Stimulated activated CD4-positive, alpha-beta T cell treated with anti-CD3 and anti-CD28 coated beads, Interleukin-2, amount 100 ng/mL, for 4 hours (primary cell): ENCODE measurements around the gene PNMA1.

ENCODE experiments used
- DNase-seq: peaks from one replicate; pipeline ENCODE4 v3.0.0-alpha.2; 2020; ENCODE audit warnings: low read depth

PNMA1 gene, protein sequence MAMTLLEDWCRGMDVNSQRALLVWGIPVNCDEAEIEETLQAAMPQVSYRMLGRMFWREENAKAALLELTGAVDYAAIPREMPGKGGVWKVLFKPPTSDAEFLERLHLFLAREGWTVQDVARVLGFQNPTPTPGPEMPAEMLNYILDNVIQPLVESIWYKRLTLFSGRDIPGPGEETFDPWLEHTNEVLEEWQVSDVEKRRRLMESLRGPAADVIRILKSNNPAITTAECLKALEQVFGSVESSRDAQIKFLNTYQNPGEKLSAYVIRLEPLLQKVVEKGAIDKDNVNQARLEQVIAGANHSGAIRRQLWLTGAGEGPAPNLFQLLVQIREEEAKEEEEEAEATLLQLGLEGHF

DNA sequence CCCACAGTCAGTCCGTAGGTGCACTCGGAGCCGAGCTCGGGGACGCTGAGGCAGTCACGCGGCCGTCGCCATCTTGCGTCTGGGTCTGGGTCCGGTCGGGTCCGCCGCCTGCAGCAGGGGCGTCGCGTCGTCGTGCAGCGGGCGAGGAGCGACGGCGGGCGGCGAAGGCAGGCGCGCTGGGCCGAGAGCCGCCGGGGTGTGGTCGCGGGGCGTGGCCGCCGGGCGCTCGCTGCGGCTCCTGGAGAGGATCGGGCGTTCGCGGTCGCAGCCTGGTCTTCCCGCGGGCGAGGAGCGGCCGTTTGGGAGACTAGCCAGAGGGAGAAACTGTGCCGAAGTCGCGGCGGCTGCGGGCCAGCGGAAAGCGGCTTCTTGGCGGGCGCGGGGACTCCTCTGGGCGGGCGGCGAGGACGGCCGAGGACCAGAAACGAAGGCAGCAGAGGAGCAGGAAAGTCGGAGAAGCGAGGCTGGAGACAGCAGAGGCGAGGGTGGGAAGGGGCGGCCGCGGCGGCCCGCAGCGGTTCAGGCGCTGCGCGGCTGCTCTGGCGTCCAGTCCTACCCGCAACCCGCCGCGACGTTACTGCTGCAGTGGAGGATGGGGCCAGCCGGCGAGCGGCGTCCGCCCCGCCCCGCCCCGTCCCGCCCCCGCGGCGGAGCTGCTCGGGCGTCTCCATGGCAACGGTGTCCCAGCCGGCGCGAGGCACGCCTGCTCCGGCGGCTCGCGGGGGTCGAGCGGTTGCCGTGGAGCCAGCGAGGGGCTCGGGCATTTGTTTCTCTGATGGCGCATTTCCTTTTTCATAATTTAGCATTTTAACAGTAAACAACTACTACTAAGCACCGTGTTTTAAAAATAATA, at the start of gene PNMA1:
Gene PNMA1, minus strand, starts transcription at position 582 of the 853 bp plus-strand sequence. CDS start 745 bp downstream, outside the sequence.
- peak; percentile 80 for DNase-seq

DNA sequence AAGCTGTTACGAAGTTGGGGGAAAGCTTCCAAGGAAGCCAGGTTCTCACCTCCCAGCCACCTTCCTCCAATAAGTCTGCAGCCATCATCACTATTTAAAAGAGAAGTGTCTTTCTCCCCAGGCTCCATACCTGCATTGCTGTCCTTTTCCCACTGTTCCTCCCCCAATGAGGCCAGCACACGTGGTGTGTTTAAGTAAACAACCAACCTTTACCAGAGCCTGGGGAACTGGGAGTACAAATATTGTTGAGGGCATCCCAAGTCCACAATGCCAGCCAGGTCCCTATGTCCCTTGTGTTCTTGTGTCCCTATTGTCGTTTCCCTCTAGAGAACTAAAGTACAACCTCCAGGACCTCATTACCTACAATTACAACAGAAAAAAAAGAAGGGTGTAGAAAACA, 49.2 kb upstream of the PNMA1 start:
- DNase-seq: no peak

DNA sequence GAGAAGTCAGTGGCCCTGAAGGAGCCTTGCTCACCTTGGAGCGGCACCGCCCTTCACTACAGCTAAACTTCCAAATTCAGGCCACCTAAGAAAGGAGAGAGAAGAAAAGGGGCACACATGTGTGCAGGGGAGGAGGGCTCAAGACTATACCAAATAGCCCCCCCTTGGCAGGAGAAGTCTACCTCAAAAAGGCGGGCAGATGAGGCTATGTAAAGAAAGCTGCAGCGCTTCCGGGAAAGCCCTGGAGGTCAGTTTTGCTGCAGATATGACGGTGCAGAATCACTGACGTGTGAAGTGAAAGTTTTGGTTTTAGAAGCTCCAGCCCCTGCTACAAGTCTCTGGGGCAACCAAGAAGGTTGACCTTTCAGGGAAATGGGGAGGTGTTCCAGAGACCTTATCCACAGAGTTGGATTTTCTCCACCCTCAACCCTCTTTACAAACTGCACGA, 48.2 kb upstream of the PNMA1 start:
- DNase-seq: no peak

DNA sequence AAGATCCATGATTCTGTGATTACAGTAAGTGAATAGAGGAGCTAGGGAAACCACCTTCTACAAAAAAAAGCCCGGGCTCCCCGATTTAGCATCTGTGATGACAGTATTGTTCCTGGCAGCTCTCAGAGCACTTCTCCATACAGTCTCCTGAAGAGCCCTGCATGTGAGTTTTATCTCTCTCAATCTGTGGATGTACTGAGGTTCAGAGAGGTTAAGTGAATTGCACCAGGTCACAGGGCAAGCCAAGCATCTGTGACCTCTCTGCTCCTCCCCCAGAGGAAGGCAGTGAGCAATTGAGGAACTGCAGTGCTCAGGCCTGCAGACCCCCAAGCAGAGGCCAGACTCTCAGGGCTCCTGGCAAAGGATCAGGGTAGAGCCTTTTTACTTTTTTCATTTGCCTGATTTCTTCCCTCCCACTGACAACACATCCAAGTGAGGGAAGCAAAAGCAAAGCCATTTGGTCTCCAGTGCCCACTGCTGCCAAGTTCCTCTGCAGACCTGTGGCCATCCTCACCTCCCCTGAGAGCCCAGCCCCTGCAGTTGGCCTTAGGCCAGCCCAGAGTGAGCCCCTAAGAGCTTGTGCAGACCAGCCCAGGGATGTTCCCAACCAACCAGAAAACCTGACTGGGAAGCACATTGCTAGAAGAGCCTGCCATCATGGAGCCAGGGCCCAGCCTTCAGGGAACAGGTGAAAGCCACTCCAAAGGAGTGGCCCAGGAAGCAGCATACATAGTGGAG, 47.6 kb upstream of the PNMA1 start:
- no peak for DNase-seq

DNA sequence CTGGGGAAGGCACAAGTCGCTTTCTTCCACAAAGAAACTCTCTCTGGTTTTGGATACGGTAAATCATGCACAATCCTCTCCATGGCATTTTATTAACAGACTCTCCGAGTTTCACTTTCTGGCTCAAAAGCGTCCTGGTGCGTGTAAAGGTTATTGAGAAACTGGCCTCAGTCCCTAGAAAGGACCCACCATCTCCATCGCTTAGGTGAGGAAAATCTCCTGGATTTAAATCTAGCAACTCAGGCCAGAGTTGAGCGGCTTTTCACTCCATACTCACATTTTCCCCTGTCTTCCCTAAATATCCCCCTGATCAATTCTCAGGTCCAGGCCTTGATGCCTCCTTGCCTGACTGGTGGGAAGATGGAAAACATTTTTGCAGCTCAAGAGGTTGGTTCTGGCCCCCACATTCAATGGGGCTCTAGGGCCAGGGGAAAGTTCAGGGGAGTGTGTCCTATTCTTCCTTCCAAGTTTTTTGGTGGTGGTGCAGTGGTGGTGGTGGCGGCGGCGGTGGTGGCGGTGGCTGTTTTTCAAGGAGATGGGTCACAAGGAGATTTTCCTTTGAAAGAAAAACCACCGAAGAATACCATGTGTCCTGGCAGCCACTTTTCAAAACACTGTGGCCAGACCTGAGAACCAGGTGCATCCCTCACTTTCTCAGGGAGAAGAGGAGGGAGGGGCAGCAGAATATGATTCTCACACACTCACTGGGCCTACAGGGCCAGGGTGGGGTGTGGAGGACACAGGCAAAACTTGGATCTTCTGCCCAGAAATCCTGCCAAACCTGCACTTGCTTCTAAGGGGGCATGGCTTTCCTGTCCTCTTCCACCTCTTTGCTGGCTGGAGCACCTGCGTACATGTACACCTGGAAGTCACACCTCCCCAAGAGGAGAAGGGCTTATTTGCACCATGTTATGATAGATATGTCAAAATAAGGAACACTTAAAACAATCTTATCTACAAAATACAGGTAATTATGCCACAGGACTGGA, 46.7 kb upstream of the PNMA1 start:
- DNase-seq: no peak

DNA sequence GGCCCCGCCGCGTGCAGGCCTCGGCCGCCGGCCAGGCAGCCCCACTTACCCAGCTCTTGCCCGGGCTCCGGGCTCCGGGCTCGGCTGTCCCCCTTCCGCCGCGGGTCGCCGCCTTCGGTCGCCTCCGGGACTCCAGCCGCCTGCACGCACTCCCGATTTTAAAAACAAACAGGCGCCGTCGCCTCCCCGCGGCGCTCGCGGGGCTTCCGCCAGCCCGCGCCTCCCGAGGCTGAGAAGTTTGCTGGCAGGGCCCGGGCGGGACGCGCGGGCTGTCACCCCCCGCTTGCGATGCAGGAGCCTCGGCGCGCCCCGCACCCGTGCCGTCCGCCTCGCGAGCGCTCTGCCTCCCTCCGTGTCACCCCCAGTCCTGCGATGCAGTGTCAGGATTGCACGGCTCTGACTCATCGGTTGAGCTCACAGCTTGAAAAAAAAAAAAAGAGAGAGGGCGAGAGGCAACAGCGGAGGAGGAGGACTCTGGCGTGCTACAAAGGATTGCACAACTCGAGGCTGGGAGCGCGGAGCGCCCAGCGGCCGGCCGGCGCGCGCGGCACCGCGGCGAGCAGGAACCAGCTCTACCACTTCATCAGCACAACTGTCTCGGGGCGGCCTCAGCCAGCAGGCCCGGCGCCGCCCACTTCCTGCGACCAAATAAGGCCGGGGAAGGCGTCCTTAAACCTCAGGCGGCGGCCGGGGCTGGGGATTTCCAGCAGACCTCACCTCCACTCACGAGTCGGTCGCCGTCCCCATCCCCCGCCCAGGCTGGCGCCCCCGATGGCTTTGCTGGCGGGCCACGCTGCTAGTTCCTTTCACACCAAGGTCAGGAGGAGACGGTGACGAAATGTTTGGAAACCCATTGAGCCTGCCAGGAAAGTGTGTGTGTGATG, 45.8 kb upstream of the PNMA1 start:
- peak; percentile 91 for DNase-seq

DNA sequence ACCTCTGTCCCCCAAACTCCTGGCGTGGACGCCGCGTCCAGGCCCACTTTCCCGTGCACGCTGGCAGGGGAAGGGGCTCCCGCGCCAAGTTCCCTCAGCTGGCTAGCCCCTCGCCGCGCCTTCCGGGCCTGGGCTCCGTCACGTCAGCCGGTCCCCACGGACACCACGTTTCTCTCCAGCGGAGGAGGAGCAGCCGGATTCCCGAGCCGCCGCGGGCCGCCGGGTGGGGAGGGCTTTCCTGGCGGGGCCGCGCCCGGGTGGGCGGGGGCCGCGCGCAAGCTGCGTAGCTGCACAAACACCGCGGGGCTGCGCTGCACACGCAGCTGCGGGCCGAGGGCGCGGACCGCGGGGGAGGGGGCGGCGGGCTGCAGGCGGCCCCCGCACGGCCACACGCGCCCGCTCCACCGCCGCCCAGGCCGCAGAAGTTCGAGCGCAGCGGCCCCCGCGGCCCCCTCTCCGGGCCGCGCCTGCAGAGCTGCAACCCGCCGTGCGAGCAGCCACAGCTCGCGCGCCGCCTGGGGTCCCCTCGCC, 45.1 kb upstream of the PNMA1 start:
- no peak for DNase-seq

DNA sequence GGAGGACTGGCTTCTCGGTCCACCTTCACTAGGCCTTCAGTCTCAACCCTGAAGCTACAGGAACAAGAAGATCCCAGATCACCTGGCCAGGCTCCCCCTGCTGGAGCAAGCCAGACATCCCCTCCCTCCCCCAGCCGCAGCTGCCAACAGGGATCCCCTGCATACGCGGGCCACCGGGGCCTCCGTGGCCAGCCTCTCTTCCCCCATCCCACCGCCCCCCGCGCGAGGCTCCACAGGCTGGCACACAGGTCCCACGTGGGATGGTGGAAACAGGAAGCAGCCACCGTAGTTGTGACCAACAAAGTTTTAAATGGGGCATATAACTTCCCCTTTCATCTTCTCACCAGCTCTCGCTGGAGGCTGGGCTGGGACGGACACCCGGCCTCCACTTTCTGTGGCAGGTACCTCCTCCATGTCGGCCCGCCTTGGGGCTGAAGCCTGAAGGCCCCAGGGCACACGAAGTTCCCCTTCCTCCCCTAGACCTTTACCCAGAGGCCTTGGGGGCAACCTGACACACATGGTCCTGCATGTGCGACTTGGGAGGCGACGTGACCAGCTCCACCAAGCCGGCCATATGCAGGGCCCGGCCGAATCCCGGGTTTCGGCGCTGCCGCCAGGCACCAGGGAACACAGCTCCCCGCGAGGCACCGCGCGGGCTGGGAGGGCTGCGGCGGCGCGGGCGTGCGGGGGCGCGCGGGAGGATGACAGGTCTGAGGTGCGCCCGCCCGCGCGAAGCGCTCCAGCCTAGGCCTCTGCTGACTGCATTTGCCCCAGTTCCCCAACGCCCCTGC, 44.4 kb upstream of the PNMA1 start:
- DNase-seq: peak; percentile 71

DNA sequence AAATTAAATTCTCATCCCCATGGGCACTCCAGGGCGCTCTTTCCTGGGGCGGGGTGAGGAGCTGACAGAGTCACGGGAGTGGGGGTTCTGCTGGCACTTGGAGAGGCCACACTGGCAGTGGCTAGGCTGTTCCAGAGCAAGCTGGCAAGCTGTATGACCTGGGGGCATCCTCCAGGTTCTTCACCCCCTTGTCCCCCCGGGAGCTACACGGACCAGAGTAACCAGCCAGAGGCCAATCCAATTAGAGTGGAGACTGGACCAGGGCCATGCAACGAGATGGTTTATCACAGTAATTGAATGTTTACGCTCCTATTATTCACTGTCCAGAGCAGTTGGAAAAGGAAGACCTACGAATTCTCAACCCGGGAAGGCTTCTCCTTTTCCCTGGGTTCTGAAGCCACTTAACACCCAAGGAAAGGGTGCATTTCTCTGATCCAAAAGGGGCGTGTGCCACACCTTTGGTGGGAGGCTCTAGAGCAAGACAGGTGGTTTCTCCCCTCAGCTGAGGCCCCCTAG, 43.8 kb upstream of the PNMA1 start:
- DNase-seq: no peak

DNA sequence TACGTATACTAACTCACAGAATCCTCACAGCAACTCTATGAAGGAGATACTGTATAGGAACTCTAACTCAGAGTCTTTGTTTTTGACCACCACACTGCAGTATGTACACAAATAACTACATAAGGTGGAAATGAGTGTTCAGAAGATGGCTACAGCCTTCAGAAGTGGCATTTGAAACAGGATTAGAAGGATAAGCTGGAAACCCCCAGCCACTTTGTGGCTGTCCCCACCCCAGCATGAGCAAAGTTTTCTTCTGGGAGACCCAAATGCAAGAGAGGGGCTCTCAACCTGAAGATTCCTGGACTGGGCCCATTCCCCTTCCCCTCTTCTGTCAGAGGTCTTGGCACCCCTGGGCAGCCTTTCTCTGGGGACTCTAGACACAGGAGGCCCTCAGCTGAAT, 43.2 kb upstream of the PNMA1 start:
- no peak for DNase-seq

DNA sequence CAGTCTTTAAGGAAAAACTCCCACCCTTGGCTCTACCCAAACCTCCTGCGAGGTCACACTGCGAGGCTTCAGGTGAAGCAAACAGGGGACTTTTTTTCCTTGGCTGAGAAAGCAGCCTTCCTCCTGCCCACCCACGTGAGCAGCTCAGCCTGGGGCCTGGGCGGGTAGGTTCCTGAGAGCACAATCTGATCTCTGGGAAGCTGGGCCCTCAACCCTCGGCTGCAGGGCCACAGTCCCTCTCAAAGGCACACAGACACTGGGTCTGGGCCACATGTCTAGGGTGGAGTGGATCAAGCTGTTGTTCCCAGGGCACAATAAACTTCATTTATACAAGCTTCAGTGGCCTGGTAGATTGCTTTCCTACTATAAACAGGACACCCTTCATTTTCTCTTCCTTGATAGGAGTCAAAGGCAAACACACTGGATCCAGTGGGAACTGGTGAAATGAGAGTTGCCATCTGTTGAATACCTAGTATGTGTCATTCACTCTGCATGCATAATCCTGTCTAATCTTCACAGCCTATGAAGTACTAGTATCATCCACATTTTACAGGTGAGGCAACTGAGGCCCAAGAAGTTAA, 41.3 kb upstream of the PNMA1 start:
- no peak for DNase-seq

DNA sequence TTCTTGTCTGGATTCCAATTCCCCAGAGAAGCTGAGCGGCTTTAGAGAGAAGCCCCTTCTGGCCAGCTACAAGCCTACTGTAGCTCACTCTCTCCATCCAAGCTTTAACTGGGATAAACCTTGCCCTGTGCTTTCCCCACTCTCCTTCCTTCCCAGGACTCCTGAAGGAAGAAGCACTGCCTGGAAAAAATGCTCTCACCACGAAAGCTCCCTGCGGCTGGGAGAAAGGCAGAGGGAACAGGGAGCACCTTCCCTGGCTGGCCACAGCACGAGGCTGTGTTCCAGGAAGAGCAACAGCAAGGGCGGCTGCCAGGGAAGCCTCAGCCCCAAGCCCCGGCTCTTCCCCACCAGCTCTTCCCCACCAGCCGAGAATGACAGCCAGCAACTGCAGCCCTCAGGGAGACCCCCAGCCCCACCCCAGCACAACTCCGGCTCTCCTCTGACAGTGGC, 40.8 kb upstream of the PNMA1 start:
- DNase-seq: no peak

DNA sequence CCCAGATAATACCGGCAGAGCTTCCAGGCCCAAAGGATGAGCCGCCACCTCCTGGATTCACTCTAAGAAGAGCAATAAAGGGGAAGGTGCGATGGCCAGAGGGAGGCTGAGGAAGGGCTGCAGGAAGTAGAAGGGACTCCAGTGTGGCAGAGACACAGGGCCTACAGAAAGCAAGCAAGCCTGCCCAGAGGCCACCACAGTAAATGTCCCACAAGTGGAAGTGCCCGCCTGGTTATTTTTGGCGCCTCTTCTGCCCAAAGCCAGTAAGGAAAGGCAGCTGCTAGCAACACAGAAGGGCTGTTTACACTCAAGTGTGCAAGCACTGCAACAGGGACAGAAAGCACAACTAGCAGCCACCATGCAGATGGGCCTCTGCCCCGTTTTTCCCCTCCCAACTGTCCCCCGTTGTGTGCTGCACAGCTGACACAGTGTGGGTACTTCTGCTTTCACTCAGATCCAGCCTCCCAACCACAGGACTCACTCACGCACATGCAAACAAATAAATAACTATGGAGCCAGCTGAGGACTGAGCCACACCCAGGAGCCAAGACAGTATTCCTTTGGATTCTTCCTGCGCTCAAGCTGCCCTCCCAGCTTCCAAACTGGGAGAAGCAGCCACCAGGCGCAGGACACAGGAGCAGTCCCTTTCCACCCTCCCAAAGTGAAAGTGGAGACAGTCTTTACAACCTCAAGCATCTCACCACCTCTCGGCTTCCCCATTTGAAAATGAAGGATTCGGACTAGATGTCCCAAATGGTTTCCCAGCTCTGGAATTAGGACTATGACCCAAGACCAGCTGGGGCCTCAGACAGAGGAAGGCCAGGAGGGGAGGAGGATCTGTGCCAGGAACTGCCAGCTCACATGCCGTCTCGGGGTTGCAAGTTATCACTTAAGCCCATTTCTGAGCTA, 40.0 kb upstream of the PNMA1 start:
- DNase-seq: no peak

DNA sequence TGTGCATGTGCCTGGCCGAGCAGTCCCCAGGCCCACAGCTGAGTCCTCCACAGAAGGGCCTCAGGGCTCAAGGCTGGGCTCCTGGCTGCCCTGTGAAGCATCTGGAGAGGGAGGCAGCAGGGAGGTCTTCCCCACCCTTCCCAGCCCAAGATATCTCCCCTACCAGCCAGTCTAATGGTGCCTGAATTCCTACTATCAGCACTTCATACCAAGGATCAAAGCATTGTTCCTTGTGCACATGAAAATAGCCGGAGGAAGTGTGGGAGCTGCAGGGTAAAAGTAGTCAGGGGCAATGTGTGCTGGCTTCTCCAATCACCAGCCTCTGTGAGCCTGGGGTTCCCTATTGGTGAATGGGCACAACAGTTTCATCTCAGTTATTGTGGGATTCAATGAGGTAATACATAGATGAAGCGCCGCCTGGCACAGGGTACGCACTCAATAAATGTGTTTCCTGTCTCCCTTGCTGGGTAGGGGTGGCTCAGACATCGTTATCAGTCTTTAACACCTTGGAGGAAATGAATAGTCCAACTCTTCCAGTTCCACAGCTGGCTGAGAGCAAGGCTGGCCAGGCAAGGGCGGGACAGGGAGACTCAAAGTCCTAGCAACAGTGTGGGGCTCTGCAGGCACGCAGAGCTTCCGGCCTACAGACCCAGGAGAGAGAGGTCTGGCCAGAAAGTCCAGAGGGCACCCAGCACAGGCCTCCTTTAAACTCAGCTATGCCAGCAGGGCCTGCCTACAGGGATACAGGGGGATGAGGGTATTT, 39.1 kb upstream of the PNMA1 start:
- DNase-seq: no peak

DNA sequence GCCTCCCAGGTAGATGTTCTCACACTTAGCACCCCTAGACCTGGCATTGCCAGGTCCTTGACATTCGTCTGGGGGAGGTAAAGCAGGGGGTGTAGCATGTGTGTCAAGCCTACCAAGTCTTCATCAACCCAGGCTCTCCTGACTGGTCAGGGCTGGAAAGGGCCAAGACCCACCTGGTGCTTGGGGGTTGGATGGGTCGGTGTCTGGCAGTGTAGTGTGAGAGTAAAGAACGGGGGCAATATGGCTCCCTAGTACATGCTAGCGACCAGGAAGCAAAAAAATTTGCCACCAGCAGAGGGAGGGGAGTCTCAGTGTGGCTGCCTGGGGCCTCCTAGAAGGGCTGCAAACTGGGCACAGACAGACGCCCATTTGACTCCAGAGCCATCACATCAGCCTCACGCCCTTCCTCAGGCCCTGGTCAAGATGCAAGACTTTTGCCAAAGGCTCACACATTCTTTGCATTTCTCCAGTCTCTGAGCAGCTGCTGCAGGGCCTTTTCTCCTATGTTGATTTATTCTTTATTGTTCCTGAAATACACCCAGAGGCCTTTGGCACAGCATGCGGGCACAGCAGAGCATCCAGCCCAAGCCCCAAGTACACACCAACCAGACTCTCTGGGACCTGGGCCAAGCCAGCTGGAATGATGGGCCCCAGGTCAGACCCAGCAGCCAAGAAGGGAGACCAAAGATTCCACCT, 38.3 kb upstream of the PNMA1 start:
- DNase-seq: no peak

DNA sequence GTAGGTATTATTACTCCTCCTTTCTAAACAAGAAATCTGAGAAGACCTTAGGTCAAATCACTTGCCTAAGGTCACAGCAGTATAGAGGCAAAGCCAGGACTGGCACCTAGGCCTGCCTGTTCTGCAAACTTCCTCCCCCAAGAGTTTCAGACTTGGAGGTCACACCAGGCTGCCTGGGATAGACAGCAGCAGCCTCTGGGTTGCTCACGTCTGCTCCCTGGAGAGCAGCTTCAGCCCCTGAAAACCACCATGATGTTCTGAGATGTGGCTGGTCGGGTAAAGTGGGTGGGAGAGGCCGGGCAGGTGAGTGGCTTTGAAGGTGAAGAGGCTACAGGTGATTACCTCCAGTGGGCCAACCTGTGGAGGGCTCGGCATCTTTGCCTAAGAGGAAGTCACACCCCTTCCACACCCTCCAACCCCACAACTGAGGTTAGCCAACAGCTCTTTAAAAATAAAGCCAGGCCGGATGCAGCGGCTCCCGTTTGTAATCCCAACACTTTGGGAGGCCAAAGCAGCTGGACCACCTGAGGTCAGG, 37.0 kb upstream of the PNMA1 start:
- DNase-seq: no peak
